ENCODE results near the gene APOL3. TPM values are rescaled to one million over a fixed set of nuclear protein-coding genes. Genes with fewer than 3 reads are reported as not detected.
"Not testable (repeated sequence)": the region's sequence is repeated elsewhere in the genome, so short reads cannot be mapped to it uniquely, and the experiment has no call there.

APOL3 gene
- polyA plus RNA-seq, 5 donors: 33.4 to 43.9 (median 38.9) TPM

- no peak for DNase-seq
Observed at GRCh38 chr22:36162127-36163034, 1.8 kb upstream of the APOL3 start.

GRCh38 chr22:36161793-36162126 lies 1.2 kb upstream of the APOL3 start:
- not testable (repeated sequence) for DNase-seq

GRCh38 chr22:36156515-36157419 lies 3.8 kb downstream of the APOL3 start:
- peak; percentile 65 to 72 for DNase-seq

GRCh38 chr22:36156119-36156514 lies 4.4 kb downstream of the APOL3 start:
- DNase-seq: no peak

GRCh38 chr22:36155702-36156101 lies 4.9 kb downstream of the APOL3 start:
- DNase-seq: no peak

GRCh38 chr22:36154423-36154945 lies 6.1 kb downstream of the APOL3 start:
- DNase-seq: peak in 1 of 2 donors; percentile 43

- no peak for DNase-seq
Observed at GRCh38 chr22:36153501-36154422, 6.8 kb downstream of the APOL3 start.

GRCh38 chr22:36152821-36153220 lies 7.7 kb downstream of the APOL3 start:
- not testable (repeated sequence) for DNase-seq

GRCh38 chr22:36152088-36152487 lies 8.5 kb downstream of the APOL3 start:
- no peak for DNase-seq

- no peak for DNase-seq
Observed at GRCh38 chr22:36151006-36151595, 9.5 kb downstream of the APOL3 start.

- no peak for DNase-seq
Observed at GRCh38 chr22:36149441-36149840, 11.1 kb downstream of the APOL3 start.

- no peak for DNase-seq
Observed at GRCh38 chr22:36148411-36148810, 12.1 kb downstream of the APOL3 start.

- no peak for DNase-seq
Observed at GRCh38 chr22:36147196-36147791, 13.3 kb downstream of the APOL3 start.

- no peak for DNase-seq
Observed at GRCh38 chr22:36145881-36146280, 14.7 kb downstream of the APOL3 start.

- DNase-seq: peak; percentile 60 to 67
Observed at GRCh38 chr22:36144886-36145541, 15.5 kb downstream of the APOL3 start.

- no peak for DNase-seq
Observed at GRCh38 chr22:36143956-36144355, 16.6 kb downstream of the APOL3 start.

- DNase-seq: no peak
Observed at GRCh38 chr22:36143066-36143815, 17.3 kb downstream of the APOL3 start.

GRCh38 chr22:36141481-36141880 lies 19.1 kb downstream of the APOL3 start:
- DNase-seq: no peak

- DNase-seq: not testable (repeated sequence)
Observed at GRCh38 chr22:36138709-36139108, 21.8 kb downstream of the APOL3 start.
